SK-N-SH (cell line): Measurements from ENCODE around the gene ATP2B2. TPM values are rescaled to one million over a fixed set of nuclear protein-coding genes. Genes with fewer than 3 reads are reported as not detected.

Experiments used
- CTCF ChIA-PET: fragments of 300-600, 350-600 bp; formaldehyde crosslinking; extraction: SDS; loops from one replicate; lab custom pipeline; 2021; lab: Yijun Ruan, JAX
- POLR2A ChIA-PET: fragments of 350-600 bp; sonication (Branson Sonifier 250); formaldehyde crosslinking; extraction: SDS; loops from one replicate; lab custom pipeline; 2020; ENCODE audit warnings: antibody characterized with exemption, inconsistent platforms; lab: Yijun Ruan, JAX
- DNase-seq: peaks from one replicate; pipeline ENCODE4 v3.0.0; 2012
- H2AFZ ChIP-seq: fragments of 200-600 bp; sonication (generic); 2 replicates; pipeline ENCODE4 v1.8.1; 2016; ENCODE audit warnings: antibody characterized with exemption, mild to moderate bottlenecking, low read depth
- H3F3A ChIP-seq: fragments of 200-600 bp; sonication (generic); replicated peaks from 2 replicates; pipeline ENCODE3; 2016; ENCODE audit warnings: antibody characterized with exemption, mild to moderate bottlenecking; ENCODE audit not compliant: insufficient read depth
- H3K27ac ChIP-seq, 2 experiments: fragments of 200-500 bp in 1 of 2; fragments of 200-600 bp in 1 of 2; sonication (Bioruptor generic) in 1 of 2; sonication (generic), shearing (Covaris generic) in 1 of 2; 2 replicates each; pipeline versions ENCODE4 v1.5.1 to v1.6.1; 2014 to 2016; ENCODE audit warnings: low read depth in 2 of 2, inconsistent platforms in 1 of 2, low read length in 1 of 2, mild to moderate bottlenecking in 1 of 2, mixed read lengths in 1 of 2
- H3K27me3 ChIP-seq: fragments of 200-600 bp; sonication (generic), shearing (Covaris generic); 2 replicates; pipeline ENCODE4 v1.6.1; 2016; ENCODE audit warnings: mixed run types; ENCODE audit not compliant: insufficient read depth
- H3K36me3 ChIP-seq, 2 experiments: fragments of 200-500 bp in 1 of 2; fragments of 200-600 bp in 1 of 2; sonication (Bioruptor generic) in 1 of 2; sonication (generic) in 1 of 2; replicated peaks in 1 of 2; 2 replicates each; pipeline versions ENCODE3 to v1.5.1; 2014 to 2016; ENCODE audit warnings: low read length in 1 of 2, mild to moderate bottlenecking in 1 of 2; ENCODE audit not compliant: insufficient read depth in 2 of 2, control insufficient read depth in 1 of 2
- H3K4me1 ChIP-seq, 2 experiments: fragments of 200-500 bp in 1 of 2; fragments of 200-600 bp in 1 of 2; sonication (Bioruptor generic) in 1 of 2; sonication (generic), shearing (Covaris generic) in 1 of 2; 2 replicates each; pipeline versions ENCODE4 v1.5.1 to v1.6.1; 2014 to 2016; ENCODE audit warnings: low read depth in 1 of 2, low read length in 1 of 2, mixed run types in 1 of 2; ENCODE audit not compliant: insufficient read depth in 2 of 2, control insufficient read depth in 1 of 2
- H3K4me2 ChIP-seq: fragments of 200-600 bp; sonication (generic), shearing (Covaris generic); 2 replicates; pipeline ENCODE4 v1.6.1; 2017; ENCODE audit warnings: mixed run types
- H3K4me3 ChIP-seq, 2 experiments: fragments of 200-500 bp in 1 of 2; fragments of 200-600 bp in 1 of 2; sonication (Bioruptor generic) in 1 of 2; sonication (generic), shearing (Covaris generic) in 1 of 2; 2 replicates each; pipeline versions ENCODE4 v1.5.1 to v1.8.1; 2014 to 2016; ENCODE audit warnings: low read depth in 2 of 2, inconsistent platforms in 1 of 2, low read length in 1 of 2, mild to moderate bottlenecking in 1 of 2, mixed read lengths in 1 of 2, moderate library complexity in 1 of 2
- H3K79me2 ChIP-seq: fragments of 200-600 bp; sonication (generic); 2 replicates; pipeline ENCODE4 v1.8.1; 2017; ENCODE audit warnings: mild to moderate bottlenecking; ENCODE audit not compliant: insufficient read depth
- H3K9ac ChIP-seq: fragments of 200-600 bp; sonication (generic); 2 replicates; pipeline ENCODE4 v1.6.1; 2017; ENCODE audit warnings: mixed run types
- H3K9me2 ChIP-seq: fragments of 200-600 bp; sonication (generic); 2 replicates; pipeline ENCODE4 v1.6.1; 2017; ENCODE audit warnings: mixed run types
- H3K9me3 ChIP-seq: fragments of 200-600 bp; sonication (generic); 2 replicates; pipeline ENCODE4 v1.6.1; 2017; ENCODE audit warnings: mixed run types, mild to moderate bottlenecking, moderate library complexity
- H4K20me1 ChIP-seq: fragments of 200-600 bp; sonication (generic); 2 replicates; pipeline ENCODE4 v1.6.1; 2017; ENCODE audit warnings: mild to moderate bottlenecking, mixed run types; ENCODE audit not compliant: insufficient read depth
- CHD2 ChIP-seq: fragments of 150-350 bp; IDR thresholded peaks from 2 replicates; pipeline ENCODE4 v1.6.1; 2018; ENCODE audit warnings: low read length; ENCODE audit not compliant: partially characterized antibody
- EP300 ChIP-seq, 2 experiments: IDR thresholded peaks; 2 replicates each; pipeline versions ENCODE4 v1.4.0 to v1.6.1; 2012; ENCODE audit warnings: borderline replicate concordance in 1 of 2, low read depth in 1 of 2, low read length in 1 of 2
- FOXM1 ChIP-seq: IDR thresholded peaks from 2 replicates; pipeline ENCODE4 v1.4.0; 2012; ENCODE audit warnings: low read depth, mild to moderate bottlenecking
- GABPA ChIP-seq: IDR thresholded peaks from 2 replicates; pipeline ENCODE4 v1.4.0; 2012; ENCODE audit warnings: low read depth, mild to moderate bottlenecking
- GATA2 ChIP-seq: sonication (generic); formaldehyde crosslinking; IDR thresholded peaks from 2 replicates; pipeline ENCODE4 v1.5.0; 2020; ENCODE audit warnings: mild to moderate bottlenecking, missing genetic modification reagents
- IRF3 ChIP-seq: fragments of 150-350 bp; IDR thresholded peaks from 2 replicates; pipeline ENCODE4 v1.6.1; 2016; ENCODE audit warnings: mild to moderate bottlenecking, low read depth, low read length
- MEF2A ChIP-seq: IDR thresholded peaks from 2 replicates; pipeline ENCODE4 v1.4.0; 2012; ENCODE audit warnings: low read depth, borderline replicate concordance
- NFIC ChIP-seq: IDR thresholded peaks from 2 replicates; pipeline ENCODE4 v1.4.0; 2012; ENCODE audit warnings: borderline replicate concordance
- PBX3 ChIP-seq: IDR thresholded peaks from 2 replicates; pipeline ENCODE4; 2012
- POLR2AphosphoS5 ChIP-seq: IDR thresholded peaks from 2 replicates; pipeline ENCODE4 v1.6.1; 2012; ENCODE audit warnings: low read depth, low read length
- RAD21 ChIP-seq: IDR thresholded peaks from 2 replicates; pipeline ENCODE4 v1.6.1; 2012; ENCODE audit warnings: mild to moderate bottlenecking, low read length
- RCOR1 ChIP-seq: fragments of 150-350 bp; IDR thresholded peaks from 2 replicates; pipeline ENCODE4 v1.6.1; 2017; ENCODE audit warnings: antibody characterized with exemption, low read length
- REST ChIP-seq: IDR thresholded peaks from 2 replicates; pipeline ENCODE4 v1.6.1; 2012; ENCODE audit warnings: mild to moderate bottlenecking, low read depth, low read length, moderate library complexity
- RFX5 ChIP-seq: IDR thresholded peaks from 2 replicates; pipeline ENCODE4 v1.6.1; 2012; ENCODE audit warnings: mild to moderate bottlenecking, improper control_type of control experiment, low read length
- RXRA ChIP-seq: IDR thresholded peaks from 2 replicates; pipeline ENCODE4 v1.4.0; 2012; ENCODE audit warnings: low read depth, mild to moderate bottlenecking, borderline replicate concordance
- SIN3A ChIP-seq: IDR thresholded peaks from 2 replicates; pipeline ENCODE4 v1.6.1; 2012; ENCODE audit warnings: low read depth, mild to moderate bottlenecking, low read length, moderate library complexity, borderline replicate concordance
- SMC3 ChIP-seq: IDR thresholded peaks from 2 replicates; pipeline ENCODE4 v1.6.1; 2012; ENCODE audit warnings: low read depth, low read length, improper control_type of control experiment
- TAF1 ChIP-seq: IDR thresholded peaks from 2 replicates; pipeline ENCODE4 v1.6.1; 2012; ENCODE audit warnings: low read depth, mild to moderate bottlenecking, low read length, moderate library complexity, borderline replicate concordance
- ZBTB33 ChIP-seq: IDR thresholded peaks from 2 replicates; pipeline ENCODE4 v1.4.0; 2012; ENCODE audit warnings: low read depth, borderline replicate concordance
- WGBS: methylation state at CpG from one replicate; pipeline ENCODE4 v1.1.6; 2017; ENCODE audit warnings: low lambda C conversion rate; 5-methylcytosine and 5-hydroxymethylcytosine counted together
- polyA plus RNA-seq, 3 experiments: library from polyadenylated mRNA; depleted of rRNA; stranded (reverse); fragments of >200 nt; gene quantifications; 2 replicates each; pipeline ENCODE4 v1.2.3, GENCODE V29; 2012

ATP2B2 gene
- polyA plus RNA-seq, 1 of the 3 experiments (the other 2 are of a cell fraction), result 0.15 TPM

- Histone ChIP-seq H3K79me2 (no peaks in the 10 kb centered on the region), H3K36me3 (no peaks in the 10 kb centered on the region), H3K27me3 (peaks cover 4% of the 10 kb centered on the region; the same call in 1 of the 2 replicates), H3K27ac (no peak overlapping the region), H3K9ac (no peak overlapping the region), H2AFZ (no peak overlapping the region), H3K4me1 (peaks cover 0 to 14% of the 10 kb centered on the region in 2 experiments; a peak in 1 of 4 replicates), H3K4me3 (no peak overlapping the region), H4K20me1 (no peaks in the 10 kb centered on the region), H3F3A (no peaks in the 10 kb centered on the region), H3K9me3 (no peaks in the 10 kb centered on the region), H3K4me2 (no peak overlapping the region), H3K9me2 (no peaks in the 10 kb centered on the region)
- no peak for DNase-seq
- TF ChIP-seq EP300 (IDR thresholded peaks at IDR 0.05; ENCODE audit: borderline replicate concordance in 1 of 2, low read depth in 1 of 2, low read length in 1 of 2), result no peak
- no peak for TF ChIP-seq TAF1
- TF ChIP-seq RFX5, result no peak
- TF ChIP-seq RXRA, result no peak
- TF ChIP-seq SIN3A, result no peak
- TF ChIP-seq CHD2, result no peak
- TF ChIP-seq NFIC, result no peak
- TF ChIP-seq ZBTB33, result no peak
- no peak for TF ChIP-seq POLR2AphosphoS5
- no peak for TF ChIP-seq RCOR1
- TF ChIP-seq FOXM1, result no peak
- no peak for TF ChIP-seq RAD21
- TF ChIP-seq GABPA, result no peak
- no peak for TF ChIP-seq REST
- TF ChIP-seq PBX3, result no peak
- TF ChIP-seq IRF3, result no peak
- no peak for TF ChIP-seq GATA2 (CRISPR knock-in tag)
- no peak for TF ChIP-seq MEF2A
- TF ChIP-seq SMC3, result no peak
- ChIA-PET POLR2A (no interaction called here), CTCF (interaction anchor here (2.4 kb wide), 2 partner anchors 158 to 236 kb away, joined by 6 read pairs; no protein-coding TSS in a partner anchor)
- WGBS, result 56% methylated on average over 8 of the region's 12 CpGs
These were observed 3.1 kb downstream of the ATP2B2 start for GRCh38 chr3:10502185-10502880.
